ENCODE results near the gene CSK.

Gene CSK

DNA sequence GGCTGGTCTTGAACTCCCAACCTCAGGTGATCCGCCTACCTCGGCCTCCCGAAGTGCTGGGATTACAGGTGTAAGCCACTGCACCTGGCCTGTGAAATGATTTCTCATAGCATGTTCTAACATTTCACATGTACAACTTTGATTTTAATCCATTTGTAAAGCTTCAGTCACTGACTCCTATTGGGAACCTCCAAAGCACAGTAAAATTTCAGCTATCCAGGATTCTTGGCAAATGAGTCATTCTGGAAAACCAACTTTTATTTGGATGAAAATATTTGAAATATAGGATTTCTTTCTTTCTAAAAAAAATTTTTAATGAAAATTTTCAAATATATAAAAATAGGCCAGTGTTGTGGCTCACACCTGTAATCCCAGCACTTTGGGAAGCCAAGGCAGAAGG lies 28.1 kb downstream of the CSK start:
- Histone ChIP-seq H3K36me3 (ENCODE audit: insufficient read depth, low read length) (peaks cover 1% of the 10 kb centered on the region), H3K9me3 (replicated peaks; ENCODE audit: low read length) (no peaks in the 10 kb centered on the region), H3K4me3 (ENCODE audit: low read length) (no peak overlapping the region), H3K27me3 (ENCODE audit: control insufficient read depth, insufficient read depth, low read length) (no peaks in the 10 kb centered on the region), H3K9ac (ENCODE audit: low read depth, low read length) (no peak overlapping the region), H3K4me1 (ENCODE audit: control insufficient read depth, insufficient read depth, low read length) (peaks cover 3% of the 10 kb centered on the region), H3K4me2 (ENCODE audit: low read length) (no peak overlapping the region)

- no peak within 1 kb of the TSS for H3K4me3 ChIP-seq (ENCODE audit: low read length)
- no peaks in the 10 kb centered on the region for H3K9me3 ChIP-seq (replicated peaks; ENCODE audit: low read length)
- H3K9ac ChIP-seq (ENCODE audit: low read depth, low read length) = no peak within 1 kb of the TSS
- no peak within 1 kb of the TSS for H3K4me2 ChIP-seq (ENCODE audit: low read length)
- peaks cover 7% of the 10 kb centered on the region for H3K4me1 ChIP-seq (ENCODE audit: control insufficient read depth, insufficient read depth, low read length)
- no peaks in the 10 kb centered on the region for H3K27me3 ChIP-seq (ENCODE audit: control insufficient read depth, insufficient read depth, low read length)
- H3K36me3 ChIP-seq (ENCODE audit: insufficient read depth, low read length) = no peaks in the 10 kb centered on the region
Measured at GRCh38 chr15:74812533-74812932, 30.7 kb downstream of the CSK start, which contains the start of gene LMAN1L. TSS of gene LMAN1L (plus strand) at chr15:74812835. CDS start at chr15:74812855, 20 bp downstream.

DNA sequence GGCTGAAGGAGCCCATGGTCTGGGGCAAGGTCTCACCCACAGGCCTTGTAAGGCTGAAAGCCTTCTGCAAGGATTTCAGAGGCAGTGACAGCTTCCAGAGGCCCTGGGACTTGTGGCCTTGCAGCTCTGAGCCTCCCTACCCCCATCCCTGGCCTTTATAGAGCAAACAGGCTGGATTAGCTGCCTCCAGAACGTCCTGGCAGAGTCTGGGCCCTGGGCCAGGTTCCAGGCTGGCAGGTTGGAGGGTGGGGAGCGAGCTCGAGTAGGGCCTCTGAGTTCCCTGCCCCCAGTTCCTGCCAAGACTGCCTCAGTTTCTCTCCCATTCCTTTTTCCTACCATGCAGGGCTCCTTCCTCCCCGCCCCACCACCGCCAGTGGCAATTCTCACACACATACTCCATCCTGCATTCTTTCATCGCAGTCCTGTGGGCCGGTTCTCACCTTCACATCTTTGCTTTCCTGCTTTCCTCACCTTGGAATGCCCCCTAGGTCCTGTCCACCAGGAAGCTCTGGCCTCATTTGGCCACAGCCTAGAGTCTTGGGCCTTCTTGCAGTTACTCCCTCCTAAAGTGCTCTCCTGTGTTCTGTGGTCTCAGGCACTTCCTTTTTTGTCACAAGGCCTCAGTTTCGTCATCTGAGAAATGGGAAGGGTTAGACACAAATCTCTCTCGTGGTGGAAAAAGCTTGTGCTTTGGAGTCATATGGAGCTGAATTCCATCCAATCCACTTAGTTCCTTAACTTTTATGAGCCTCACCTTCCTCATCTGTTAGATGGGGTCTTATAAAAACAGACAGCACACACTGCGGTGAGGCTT lies 33.4 kb downstream of the CSK start:
- H3K9ac ChIP-seq (ENCODE audit: low read depth, low read length) = no peak overlapping the region
- H3K27me3 ChIP-seq (ENCODE audit: control insufficient read depth, insufficient read depth, low read length) = peaks cover 7% of the 10 kb centered on the region
- H3K4me1 ChIP-seq (ENCODE audit: control insufficient read depth, insufficient read depth, low read length) = peaks cover 16% of the 10 kb centered on the region
- H3K9me3 ChIP-seq (replicated peaks; ENCODE audit: low read length) = no peaks in the 10 kb centered on the region
- no peak overlapping the region for H3K4me3 ChIP-seq (ENCODE audit: low read length)
- H3K4me2 ChIP-seq (ENCODE audit: low read length) = no peak overlapping the region
- no peaks in the 10 kb centered on the region for H3K36me3 ChIP-seq (ENCODE audit: insufficient read depth, low read length)

DNA sequence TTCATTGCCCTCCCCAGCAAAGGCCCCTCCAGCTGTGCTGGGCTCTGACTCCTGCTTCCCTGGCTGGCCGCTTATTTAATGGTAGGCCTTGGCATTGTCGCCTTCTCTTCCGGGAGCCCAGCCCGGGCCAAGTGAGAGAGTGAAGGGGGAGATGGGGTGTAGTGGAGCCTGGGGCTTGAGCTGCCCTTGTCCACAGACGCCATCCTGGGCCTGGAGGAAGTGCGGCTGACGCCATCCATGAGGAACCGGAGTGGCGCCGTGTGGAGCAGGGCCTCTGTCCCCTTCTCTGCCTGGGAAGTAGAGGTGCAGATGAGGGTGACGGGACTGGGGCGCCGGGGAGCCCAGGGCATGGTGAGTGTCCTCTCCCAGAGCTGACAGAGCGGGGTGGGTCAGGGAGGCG lies 34.1 kb downstream of the CSK start:
- no peaks in the 10 kb centered on the region for H3K9me3 ChIP-seq (replicated peaks; ENCODE audit: low read length)
- H3K36me3 ChIP-seq (ENCODE audit: insufficient read depth, low read length) = no peaks in the 10 kb centered on the region
- no peak overlapping the region for H3K4me3 ChIP-seq (ENCODE audit: low read length)
- H3K9ac ChIP-seq (ENCODE audit: low read depth, low read length) = no peak overlapping the region
- peaks cover 12% of the 10 kb centered on the region for H3K27me3 ChIP-seq (ENCODE audit: control insufficient read depth, insufficient read depth, low read length)
- H3K4me2 ChIP-seq (ENCODE audit: low read length) = no peak overlapping the region
- H3K4me1 ChIP-seq (ENCODE audit: control insufficient read depth, insufficient read depth, low read length) = peaks cover 16% of the 10 kb centered on the region

DNA sequence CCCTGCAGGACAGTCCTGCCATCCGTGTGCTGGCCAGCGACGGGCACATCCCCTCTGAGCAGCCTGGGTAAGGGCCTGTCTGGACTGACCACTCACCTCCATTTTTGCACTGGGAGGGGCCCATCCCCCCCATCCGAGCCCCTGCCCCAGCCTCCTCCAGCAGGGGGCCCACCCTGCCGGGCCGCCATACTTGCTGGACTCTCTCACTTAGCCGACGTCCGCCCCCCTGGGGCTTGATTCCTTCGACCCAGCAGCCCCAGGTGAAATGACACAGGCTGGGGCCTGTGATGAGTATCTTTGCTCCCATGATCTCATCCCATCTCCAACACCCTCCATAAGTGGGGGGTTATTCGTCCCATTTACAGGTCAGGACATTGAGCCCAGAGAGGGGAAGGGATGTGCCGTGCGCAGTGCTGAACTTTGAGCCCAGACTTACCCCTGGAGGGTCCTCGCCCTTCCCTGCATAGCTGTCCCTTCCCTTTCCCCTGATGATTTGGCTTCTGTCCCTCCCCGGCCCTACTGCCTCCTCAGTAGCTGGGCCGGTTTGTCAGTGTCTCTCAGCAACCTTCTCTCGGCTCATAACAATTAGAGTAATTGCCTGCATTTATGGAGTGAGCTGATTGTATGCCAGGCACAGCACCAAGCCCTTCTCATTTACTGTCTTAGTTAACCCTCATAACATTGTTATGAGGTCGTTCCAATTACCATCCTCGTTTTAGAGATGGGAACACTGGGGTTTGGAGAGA lies 34.9 kb downstream of the CSK start:
- Histone ChIP-seq H3K27me3 (ENCODE audit: control insufficient read depth, insufficient read depth, low read length) (peaks cover 17% of the 10 kb centered on the region), H3K9ac (ENCODE audit: low read depth, low read length) (no peak overlapping the region), H3K9me3 (replicated peaks; ENCODE audit: low read length) (no peaks in the 10 kb centered on the region), H3K4me1 (ENCODE audit: control insufficient read depth, insufficient read depth, low read length) (peaks cover 16% of the 10 kb centered on the region), H3K4me3 (ENCODE audit: low read length) (no peak overlapping the region), H3K4me2 (ENCODE audit: low read length) (no peak overlapping the region), H3K36me3 (ENCODE audit: insufficient read depth, low read length) (no peaks in the 10 kb centered on the region)

DNA sequence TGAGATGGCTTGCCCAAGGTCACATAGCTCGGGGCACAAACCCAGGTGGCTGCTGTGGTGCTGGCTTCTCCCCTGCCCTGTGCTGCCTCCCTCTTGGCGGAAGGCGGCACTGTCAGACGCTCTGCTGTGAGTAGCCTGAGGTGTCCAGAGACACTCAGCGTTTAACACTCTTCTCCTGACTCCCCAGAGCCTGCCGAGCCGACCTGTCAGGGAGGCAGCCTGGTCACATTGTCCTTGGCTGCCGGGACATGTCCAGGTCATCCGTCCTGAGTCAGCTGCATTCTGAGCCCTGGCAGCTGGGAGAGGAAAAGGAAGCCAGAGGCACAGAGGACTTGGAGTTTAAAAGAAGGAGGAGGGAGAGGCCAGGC lies 35.5 kb downstream of the CSK start:
- peaks cover 17% of the 10 kb centered on the region for H3K27me3 ChIP-seq (ENCODE audit: control insufficient read depth, insufficient read depth, low read length)
- peaks cover 16% of the 10 kb centered on the region for H3K4me1 ChIP-seq (ENCODE audit: control insufficient read depth, insufficient read depth, low read length)
- H3K36me3 ChIP-seq (ENCODE audit: insufficient read depth, low read length) = no peaks in the 10 kb centered on the region
- H3K4me3 ChIP-seq (ENCODE audit: low read length) = no peak overlapping the region
- no peaks in the 10 kb centered on the region for H3K9me3 ChIP-seq (replicated peaks; ENCODE audit: low read length)
- H3K4me2 ChIP-seq (ENCODE audit: low read length) = peak overlapping the region; percentile 42
- H3K9ac ChIP-seq (ENCODE audit: low read depth, low read length) = no peak overlapping the region

- Histone ChIP-seq H3K4me2 (ENCODE audit: low read length) (no peak overlapping the region), H3K27me3 (ENCODE audit: control insufficient read depth, insufficient read depth, low read length) (peaks cover 40% of the 10 kb centered on the region), H3K9ac (ENCODE audit: low read depth, low read length) (no peak overlapping the region), H3K36me3 (ENCODE audit: insufficient read depth, low read length) (no peaks in the 10 kb centered on the region), H3K4me1 (ENCODE audit: control insufficient read depth, insufficient read depth, low read length) (peaks cover 16% of the 10 kb centered on the region), H3K4me3 (ENCODE audit: low read length) (no peak overlapping the region), H3K9me3 (replicated peaks; ENCODE audit: low read length) (no peaks in the 10 kb centered on the region)
Measured at GRCh38 chr15:74820056-74820455, 38.2 kb downstream of the CSK start.

DNA sequence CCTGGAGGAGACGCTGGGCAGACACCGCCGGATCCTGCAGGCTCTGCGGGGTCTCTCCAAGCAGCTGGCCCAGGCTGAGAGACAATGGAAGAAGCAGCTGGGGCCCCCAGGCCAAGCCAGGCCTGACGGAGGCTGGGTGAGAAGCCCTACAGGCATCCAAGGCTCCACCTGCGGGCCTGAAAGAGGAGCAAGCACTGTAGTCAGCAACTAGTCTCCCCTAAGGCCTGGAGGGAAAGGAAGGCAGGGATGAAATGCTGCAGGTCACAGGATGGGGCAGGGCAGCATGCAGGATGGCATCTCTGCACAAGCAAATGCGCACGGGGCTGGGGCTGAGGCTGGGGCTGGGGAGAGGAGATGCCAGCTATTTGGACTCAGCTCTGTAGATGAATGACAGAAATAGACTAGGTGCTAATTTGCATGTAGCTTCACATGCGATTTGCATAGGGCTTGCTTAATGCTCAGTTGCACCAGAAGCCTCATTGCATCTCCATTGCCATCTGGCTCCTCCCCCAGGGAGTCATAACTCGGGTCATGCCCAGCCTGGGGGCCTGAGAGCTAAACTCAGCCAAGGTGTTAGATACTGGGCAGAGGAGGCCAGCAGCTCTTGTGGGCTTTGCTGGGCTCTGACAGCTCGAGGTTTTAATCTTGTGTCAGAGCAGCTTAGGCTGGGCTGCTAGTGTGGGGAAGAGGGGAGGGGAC lies 39.4 kb downstream of the CSK start:
- H3K4me3 ChIP-seq (ENCODE audit: low read length) = no peak overlapping the region
- no peaks in the 10 kb centered on the region for H3K36me3 ChIP-seq (ENCODE audit: insufficient read depth, low read length)
- no peaks in the 10 kb centered on the region for H3K9me3 ChIP-seq (replicated peaks; ENCODE audit: low read length)
- H3K4me2 ChIP-seq (ENCODE audit: low read length) = no peak overlapping the region
- peaks cover 16% of the 10 kb centered on the region for H3K4me1 ChIP-seq (ENCODE audit: control insufficient read depth, insufficient read depth, low read length)
- no peak overlapping the region for H3K9ac ChIP-seq (ENCODE audit: low read depth, low read length)
- peaks cover 52% of the 10 kb centered on the region for H3K27me3 ChIP-seq (ENCODE audit: control insufficient read depth, insufficient read depth, low read length)

- no peak overlapping the region for H3K4me3 ChIP-seq (ENCODE audit: low read length)
- no peak overlapping the region for H3K9ac ChIP-seq (ENCODE audit: low read depth, low read length)
- peaks cover 16% of the 10 kb centered on the region for H3K4me1 ChIP-seq (ENCODE audit: control insufficient read depth, insufficient read depth, low read length)
- no peaks in the 10 kb centered on the region for H3K9me3 ChIP-seq (replicated peaks; ENCODE audit: low read length)
- no peak overlapping the region for H3K4me2 ChIP-seq (ENCODE audit: low read length)
- peaks cover 55% of the 10 kb centered on the region for H3K27me3 ChIP-seq (ENCODE audit: control insufficient read depth, insufficient read depth, low read length)
- no peaks in the 10 kb centered on the region for H3K36me3 ChIP-seq (ENCODE audit: insufficient read depth, low read length)
Measured at GRCh38 chr15:74821790-74822158, 39.9 kb downstream of the CSK start.

DNA sequence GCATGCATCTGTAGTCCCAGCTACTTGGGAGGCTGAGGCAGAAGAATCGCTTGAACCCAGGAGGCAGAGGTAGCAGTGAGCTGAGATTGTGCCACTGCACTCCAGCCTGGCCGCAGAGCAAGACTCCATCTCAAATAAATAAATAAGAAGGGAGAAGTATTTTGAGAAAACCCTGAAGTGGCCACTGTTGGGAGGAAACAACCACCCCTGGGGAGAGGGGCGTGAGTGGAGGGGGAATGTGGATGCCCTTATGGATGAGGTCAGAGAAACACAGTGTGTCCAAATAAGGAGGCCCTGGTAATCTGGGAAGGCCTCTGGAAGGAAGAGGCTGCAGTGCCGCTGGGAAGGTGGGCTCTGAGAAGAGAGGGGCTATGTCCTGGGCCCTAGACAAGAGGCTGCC lies 40.4 kb downstream of the CSK start:
- Histone ChIP-seq H3K9me3 (replicated peaks; ENCODE audit: low read length) (no peaks in the 10 kb centered on the region), H3K4me1 (ENCODE audit: control insufficient read depth, insufficient read depth, low read length) (peaks cover 15% of the 10 kb centered on the region), H3K36me3 (ENCODE audit: insufficient read depth, low read length) (no peaks in the 10 kb centered on the region), H3K27me3 (ENCODE audit: control insufficient read depth, insufficient read depth, low read length) (peaks cover 60% of the 10 kb centered on the region), H3K4me2 (ENCODE audit: low read length) (no peak overlapping the region), H3K9ac (ENCODE audit: low read depth, low read length) (no peak overlapping the region), H3K4me3 (ENCODE audit: low read length) (no peak overlapping the region)

DNA sequence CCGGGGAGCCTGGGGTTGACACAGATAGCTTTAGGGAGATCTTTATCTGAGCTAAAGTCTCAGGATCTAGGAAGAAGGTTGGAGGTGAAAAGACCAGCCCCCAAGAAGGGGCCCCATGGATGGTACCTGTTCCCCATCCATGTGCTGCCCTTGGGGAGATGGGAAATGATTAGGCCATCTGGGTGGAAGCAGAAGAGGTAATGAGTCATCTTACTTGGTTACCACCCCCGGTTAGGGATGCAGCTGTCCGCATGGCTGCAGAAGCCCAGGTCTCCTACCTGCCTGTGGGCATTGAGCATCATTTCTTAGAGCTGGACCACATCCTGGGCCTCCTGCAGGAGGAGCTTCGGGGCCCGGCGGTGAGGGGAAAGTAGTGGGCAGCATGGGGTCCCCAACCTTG lies 41.4 kb downstream of the CSK start:
- no peak overlapping the region for H3K4me2 ChIP-seq (ENCODE audit: low read length)
- H3K27me3 ChIP-seq (ENCODE audit: control insufficient read depth, insufficient read depth, low read length) = peaks cover 71% of the 10 kb centered on the region

More for the DNA sequence above, 41.4 kb downstream of the CSK start:
- no peaks in the 10 kb centered on the region for H3K9me3 ChIP-seq (replicated peaks; ENCODE audit: low read length)
- H3K4me3 ChIP-seq (ENCODE audit: low read length) = no peak overlapping the region
- H3K4me1 ChIP-seq (ENCODE audit: control insufficient read depth, insufficient read depth, low read length) = peaks cover 7% of the 10 kb centered on the region
- no peak overlapping the region for H3K9ac ChIP-seq (ENCODE audit: low read depth, low read length)
- H3K36me3 ChIP-seq (ENCODE audit: insufficient read depth, low read length) = no peaks in the 10 kb centered on the region

All from skeletal muscle satellite cell (primary cell).